Mucosa of descending colon (tissue), 3 donors: ENCODE results near the gene DAZAP1. TPM values are rescaled to one million over a fixed set of nuclear protein-coding genes. Genes with fewer than 3 reads are reported as not detected.

Experiments used
- ATAC-seq: fragments of 200-7000 bp; cut with Tn5 transposase; one replicate; pipeline ENCODE4 v1.9.1; 2020; ENCODE audit warnings: mild to moderate bottlenecking, moderate library complexity
- DNase-seq, 3 donors: peaks; one replicate each; pipeline ENCODE4 v3.0.0-alpha.2; 2020
- H3K36me3 ChIP-seq: fragments of 200-600 bp; one replicate; pipeline ENCODE4 v1.8.0; 2021; ENCODE audit warnings: low read depth, mild to moderate bottlenecking
- H3K4me1 ChIP-seq: fragments of 200-600 bp; one replicate; pipeline ENCODE4 v1.8.0; 2021; ENCODE audit warnings: low read depth, mild to moderate bottlenecking
- H3K4me3 ChIP-seq: fragments of 200-600 bp; one replicate; pipeline ENCODE4 v1.8.0; 2021; ENCODE audit warnings: mild to moderate bottlenecking
- H3K9me3 ChIP-seq: fragments of 200-600 bp; one replicate; pipeline ENCODE4 v1.8.0; 2021; ENCODE audit warnings: mild to moderate bottlenecking
- CTCF ChIP-seq: fragments of 200-600 bp; IDR thresholded peaks from one replicate; pipeline ENCODE4 v1.8.0; 2022; ENCODE audit warnings: antibody characterized with exemption, mild to moderate bottlenecking
- intact Hi-C, 2 donors: fragments of 100-400 bp; cut with DNase I in 1 of 2; cut with micrococcal nuclease in 1 of 2; formaldehyde crosslinking; loops; one replicate each; pipeline versions ENCODE4 v1.11.0 to v1.11.1; 2022; cut with DNase I, micrococcal nuclease
- total RNA-seq, 3 donors: library from RNA; stranded (reverse); fragmentation: NEBNext Ultra II Directional in 2 of 3; extraction: Animal tissue kit (Norgen Biotek cat#: 25700) in 2 of 3; gene quantifications; one replicate each; pipeline versions ENCODE4 v1.2.1 to v1.2.4, GENCODE V29; 2021 to 2023
- donor health status: DM: no; HTN: no; CAD: no; lungs with moderate emphysema.
- donor health status: DM: no; HTN: no; CAD: no.
- donor health status: DM: no; HTN: yes; CAD: no.

DAZAP1 gene
- total RNA-seq, 3 donors from 2014 or later: 117 to 123 (median 119) TPM

- peak in 2 of 3 donors; percentile 32 to 51 for DNase-seq
- H3K36me3 ChIP-seq: no peaks in the 10 kb centered on the region
- no peak for ATAC-seq
- peaks cover 3% of the 10 kb centered on the region for H3K4me1 ChIP-seq
- TF ChIP-seq CTCF: no peak
- no peaks in the 10 kb centered on the region for H3K9me3 ChIP-seq
- H3K4me3 ChIP-seq: no peak overlapping the region
- intact Hi-C loops: no loop called here
Measured at GRCh38 chr19:1483131-1483978, 76.0 kb downstream of the DAZAP1 start.

DNA sequence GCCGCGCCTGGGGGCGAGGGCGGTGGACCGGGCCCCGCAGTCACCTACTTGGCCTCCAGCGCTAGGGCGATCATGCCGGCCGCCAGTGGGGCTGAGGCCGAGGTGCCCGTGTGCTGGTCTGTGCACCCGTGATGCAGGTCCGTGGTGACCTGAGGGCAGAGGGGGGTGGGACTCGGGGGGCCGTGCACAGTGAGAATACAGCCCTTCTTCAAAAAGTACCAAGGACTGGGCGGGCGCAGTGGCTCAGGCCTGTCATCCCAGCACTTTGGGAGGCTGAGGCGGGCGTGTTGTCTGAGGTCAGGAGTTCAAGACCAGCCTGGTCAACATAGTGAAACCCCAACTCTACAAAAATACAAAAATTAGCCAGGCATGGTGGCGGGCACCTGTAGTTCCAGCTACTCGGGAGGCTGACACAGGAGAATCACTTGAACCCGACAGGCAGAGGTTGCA is 76.6 kb downstream of the DAZAP1 start:
- no peak for ATAC-seq

More for the DNA sequence above, 76.6 kb downstream of the DAZAP1 start:
- intact Hi-C loops: no loop called here
- no peak overlapping the region for H3K4me3 ChIP-seq
- TF ChIP-seq CTCF: no peak
- no peaks in the 10 kb centered on the region for H3K9me3 ChIP-seq
- peak in 1 of 3 donors; percentile 21 for DNase-seq
- no peaks in the 10 kb centered on the region for H3K4me1 ChIP-seq
- H3K36me3 ChIP-seq: no peaks in the 10 kb centered on the region

Other genes starting within 250 kb of the DAZAP1 start
- gene SBNO2, start 233.3 kb upstream of the DAZAP1 start, total RNA-seq: 10 to 100 TPM; 58.0 to 86.6 (median 74.6) TPM
- gene STK11, start 201.8 kb upstream of the DAZAP1 start, total RNA-seq: 10 to 100 TPM; 69.6 to 86.6 (median 76.3) TPM
- gene CBARP, start 169.6 kb upstream of the DAZAP1 start, total RNA-seq: 1 to 10 TPM in 1 of 3 donors, under 1 TPM in 2; 0.29 to 1.2 (median 0.39) TPM
- gene ATP5F1D, start 165.8 kb upstream of the DAZAP1 start, total RNA-seq: 100 to 1,000 TPM; 302 to 391 (median 378) TPM
- gene MIDN, start 159.0 kb upstream of the DAZAP1 start, total RNA-seq: 100 to 1,000 TPM; 136 to 251 (median 213) TPM
- gene CIRBP, start 138.3 kb upstream of the DAZAP1 start, total RNA-seq: 100 to 1,000 TPM; 281 to 507 (median 300) TPM
- 10 to 100 TPM; 34.2 to 40.1 (median 39.8) TPM for gene FAM174C, start 132.1 kb upstream of the DAZAP1 start, total RNA-seq
- gene EFNA2, start 121.7 kb upstream of the DAZAP1 start, total RNA-seq: 10 to 100 TPM; 19.0 to 62.2 (median 61.7) TPM
- 100 to 1,000 TPM; 118 to 160 (median 148) TPM for gene NDUFS7, start 23.7 kb upstream of the DAZAP1 start, total RNA-seq
- gene GAMT, start 6.0 kb upstream of the DAZAP1 start, total RNA-seq: 1 to 10 TPM; 1.6 to 7.0 (median 2.1) TPM
- 100 to 1,000 TPM; 748 to 897 (median 892) TPM for gene RPS15, start 30.8 kb downstream of the DAZAP1 start, total RNA-seq
- 1 to 10 TPM in 1 of 3 donors, under 1 TPM in 2; 0.23 to 5.9 (median 0.24) TPM for gene APC2, start 42.5 kb downstream of the DAZAP1 start, total RNA-seq
- 10 to 100 TPM; 36.7 to 48.9 (median 38.1) TPM for gene C19orf25, start 71.6 kb downstream of the DAZAP1 start, total RNA-seq
- gene PCSK4, start 82.8 kb downstream of the DAZAP1 start, total RNA-seq: 1 to 10 TPM; 3.3 to 7.5 (median 4.9) TPM
- 1 to 10 TPM; 2.0 to 5.1 (median 4.5) TPM for gene REEP6, start 83.6 kb downstream of the DAZAP1 start, total RNA-seq
- 1 to 10 TPM; 2.7 to 3.5 (median 3.3) TPM for gene ADAMTSL5, start 105.4 kb downstream of the DAZAP1 start, total RNA-seq
- gene PLK5, start 116.5 kb downstream of the DAZAP1 start, total RNA-seq: under 1 TPM in 1 of 3 donors, not detected in 2; 0.16 TPM
- 10 to 100 TPM; 21.3 to 28.1 (median 21.5) TPM for gene MEX3D, start 160.7 kb downstream of the DAZAP1 start, total RNA-seq
- 10 to 100 TPM; 54.1 to 78.2 (median 54.2) TPM for gene MBD3, start 185.3 kb downstream of the DAZAP1 start, total RNA-seq
- gene UQCR11, start 197.9 kb downstream of the DAZAP1 start, total RNA-seq: 100 to 1,000 TPM; 265 to 301 (median 272) TPM
- 10 to 100 TPM; 54.4 to 57.7 (median 57.4) TPM for gene TCF3, start 245.0 kb downstream of the DAZAP1 start, total RNA-seq